ENCODE data around the gene SARDH.
"Not testable (repeated sequence)": the region's sequence is repeated elsewhere in the genome, so short reads cannot be mapped to it uniquely, and the experiment has no call there.

The SARDH gene

GRCh38 chr9:133685653-133686609, 52.2 kb downstream of the SARDH start:
- no peak for DNase-seq (ENCODE audit: low read depth in 2 of 2)

DNA sequence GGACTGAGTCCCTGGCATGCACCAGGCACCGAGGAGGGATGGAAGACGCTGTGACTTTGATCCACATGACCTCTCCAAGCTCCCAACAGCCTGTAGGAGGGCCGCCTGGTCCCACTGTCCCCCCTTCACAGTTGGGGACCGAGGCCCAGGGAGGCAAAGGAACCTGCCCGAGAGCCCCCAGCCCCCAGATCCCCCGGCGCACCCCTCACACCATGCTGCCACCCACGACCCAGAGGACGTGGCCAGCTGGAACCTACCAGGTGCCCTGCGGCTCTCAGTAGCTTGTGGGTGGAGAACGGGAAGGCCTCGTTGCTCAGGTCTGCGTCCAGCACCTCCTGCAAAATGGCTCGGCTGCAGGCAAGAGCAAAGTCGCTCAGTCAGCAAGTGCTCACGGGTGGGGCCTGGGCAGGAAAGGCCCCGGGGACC, 53.2 kb downstream of the SARDH start:
- DNase-seq (ENCODE audit: low read depth in 2 of 2), result no peak

GRCh38 chr9:133684121-133684935, 53.8 kb downstream of the SARDH start:
- no peak for DNase-seq (ENCODE audit: low read depth in 2 of 2)

DNA sequence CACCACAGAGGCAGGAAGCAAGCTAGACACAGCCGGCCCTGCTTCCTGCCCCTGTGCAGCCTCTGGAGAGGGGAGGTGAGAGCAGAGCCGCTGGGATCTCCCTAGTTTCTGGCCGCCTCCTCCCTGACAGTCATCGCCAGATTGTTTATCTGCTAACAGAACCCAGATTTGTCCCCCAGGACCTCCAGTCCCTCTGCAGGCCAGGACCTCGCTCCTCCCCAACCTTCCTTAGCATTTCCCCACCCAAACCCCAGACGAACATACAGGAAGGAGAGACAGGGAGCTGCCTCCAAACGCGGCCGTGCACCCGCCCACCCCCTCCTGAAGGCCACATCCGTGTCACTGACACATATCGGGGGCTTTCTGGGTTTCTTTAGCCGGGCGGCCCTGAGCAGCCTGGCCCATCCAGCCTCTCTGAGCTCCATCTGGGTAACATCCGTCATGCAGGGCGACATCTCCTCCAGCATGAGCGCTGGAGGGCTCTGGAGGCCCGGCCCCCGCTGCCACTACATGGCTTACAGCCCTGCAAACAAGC, 54.5 kb downstream of the SARDH start:
- peak; percentile 51 to 60 for DNase-seq (ENCODE audit: low read depth in 2 of 2)

DNA sequence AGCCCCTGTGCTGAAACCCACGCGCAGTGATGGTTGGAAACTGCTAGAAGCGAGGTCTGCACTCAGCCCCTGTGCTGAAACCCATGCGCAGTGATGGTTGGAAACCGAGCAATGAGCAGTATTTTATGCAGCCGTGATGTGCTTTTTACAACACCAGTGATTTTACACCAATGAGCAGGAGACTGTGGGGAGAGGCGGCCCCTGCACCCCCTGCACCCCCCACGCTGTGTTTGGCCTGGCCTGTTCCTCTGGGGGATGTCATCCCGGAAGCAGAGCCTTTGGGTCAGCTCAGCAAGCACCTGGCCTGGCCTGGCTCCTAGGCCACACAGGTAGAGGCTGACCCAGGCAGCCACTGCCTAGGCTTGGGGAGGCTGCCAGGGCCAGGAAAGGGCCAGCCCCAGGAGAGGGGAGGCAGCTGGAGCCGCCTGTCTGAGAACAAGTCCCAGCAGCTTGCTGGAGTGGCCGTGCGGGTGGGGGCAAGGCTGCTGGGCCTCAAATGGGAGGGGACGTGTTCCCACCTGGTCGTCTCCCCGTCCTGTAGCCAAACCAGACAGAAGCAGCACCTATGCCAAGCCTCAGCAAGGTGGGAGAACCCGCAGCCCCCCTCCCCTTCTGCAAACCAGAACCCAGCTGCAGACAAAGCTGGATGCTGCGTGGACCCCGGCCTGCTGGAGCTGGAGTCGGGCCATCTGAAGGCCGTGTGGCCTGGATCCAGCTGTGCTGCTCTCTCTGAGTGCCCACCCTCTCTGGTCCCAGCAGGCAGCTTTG, 55.1 kb downstream of the SARDH start:
- DNase-seq (ENCODE audit: low read depth in 2 of 2), result no peak

DNA sequence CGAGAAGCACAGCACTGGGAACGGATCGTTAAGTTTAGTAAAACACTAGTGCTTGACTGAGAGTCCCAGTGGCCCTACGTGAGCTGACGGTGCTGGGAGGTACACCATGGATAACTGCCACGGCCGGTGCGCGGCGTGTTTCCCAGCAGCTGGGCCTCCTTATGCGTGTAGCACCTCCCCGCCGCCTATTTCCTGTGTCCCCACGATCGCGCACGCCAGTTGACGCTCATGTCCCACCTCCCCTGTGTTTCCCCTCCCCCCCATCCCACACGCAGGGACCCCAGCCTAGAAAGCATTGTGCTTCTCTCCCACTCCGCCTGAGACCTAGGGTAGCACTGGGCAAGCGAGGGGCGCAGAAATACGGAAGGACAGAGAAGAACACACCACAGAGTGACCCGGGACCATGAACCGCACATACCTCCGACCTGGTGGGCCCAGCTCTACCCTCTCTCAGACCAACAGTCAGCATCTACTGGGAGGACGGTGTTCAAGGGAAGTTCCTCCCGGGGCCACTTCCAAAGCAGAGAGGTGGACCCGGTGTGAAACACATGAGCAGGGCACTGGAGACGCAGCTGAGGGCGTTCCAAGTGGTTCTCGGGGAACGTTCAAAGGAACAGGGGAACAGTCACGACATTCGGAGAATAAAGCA, 56.4 kb downstream of the SARDH start:
- no peak for DNase-seq (ENCODE audit: low read depth in 2 of 2)

GRCh38 chr9:133680976-133681657, 57.0 kb downstream of the SARDH start:
- DNase-seq (ENCODE audit: low read depth in 2 of 2), result no peak

GRCh38 chr9:133680250-133680975, 57.7 kb downstream of the SARDH start:
- no peak for DNase-seq (ENCODE audit: low read depth in 2 of 2)

- no peak for DNase-seq (ENCODE audit: low read depth in 2 of 2)
Measured at GRCh38 chr9:133679466-133680061, 58.6 kb downstream of the SARDH start.

GRCh38 chr9:133679056-133679455, 59.1 kb downstream of the SARDH start:
- no peak for DNase-seq (ENCODE audit: low read depth in 2 of 2)

GRCh38 chr9:133677126-133678010, 60.8 kb downstream of the SARDH start:
- no peak for DNase-seq (ENCODE audit: low read depth in 2 of 2)

- DNase-seq (ENCODE audit: low read depth in 2 of 2), result no peak
Measured at GRCh38 chr9:133676450-133676849, 61.7 kb downstream of the SARDH start.

- not testable (repeated sequence) for DNase-seq (ENCODE audit: low read depth in 2 of 2)
Measured at GRCh38 chr9:133675796-133676195, 62.4 kb downstream of the SARDH start.

GRCh38 chr9:133674091-133674490, 64.1 kb downstream of the SARDH start:
- no peak for DNase-seq (ENCODE audit: low read depth in 2 of 2)

GRCh38 chr9:133673258-133673655, 64.9 kb downstream of the SARDH start:
- DNase-seq (ENCODE audit: low read depth in 2 of 2), result no peak

DNA sequence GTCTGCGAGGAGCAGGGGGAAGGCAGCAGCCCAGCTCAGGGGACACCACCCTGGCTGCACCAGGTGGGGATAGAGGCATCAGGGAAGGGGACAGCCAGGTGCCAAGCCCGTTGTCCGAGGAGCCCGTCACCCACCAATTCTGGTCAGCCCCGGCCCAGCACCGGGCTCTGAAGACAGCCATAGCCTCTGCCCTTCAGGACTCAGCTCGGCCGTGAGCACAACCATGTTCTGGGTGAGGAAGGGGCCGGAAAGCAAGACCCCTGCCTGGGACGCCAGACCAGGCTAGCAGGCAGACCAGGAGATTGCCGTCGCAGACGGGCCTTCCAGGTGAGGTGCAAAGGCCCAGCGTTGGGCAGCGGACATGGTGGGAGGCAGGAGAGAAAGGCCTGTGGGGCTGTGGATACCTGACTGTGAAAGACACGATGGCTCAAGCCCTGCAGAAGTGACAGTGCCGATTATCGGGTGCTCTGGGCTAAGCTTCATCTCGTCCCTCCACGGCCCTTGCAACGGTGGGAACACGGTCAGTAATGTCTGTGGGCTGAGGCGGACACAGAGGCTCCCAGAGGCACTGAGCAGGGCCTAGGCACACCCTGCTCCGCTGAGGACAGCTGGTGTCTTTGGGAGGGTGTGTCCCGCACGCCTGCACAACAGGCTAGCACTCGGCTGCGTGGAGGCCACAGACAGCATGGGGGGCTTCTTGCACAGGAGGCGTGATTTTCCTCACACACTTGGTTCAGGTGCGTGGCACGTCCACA, 65.5 kb downstream of the SARDH start:
- DNase-seq (ENCODE audit: low read depth in 2 of 2), result no peak

GRCh38 chr9:133671371-133671770, 66.8 kb downstream of the SARDH start:
- no peak for DNase-seq (ENCODE audit: low read depth in 2 of 2)

DNA sequence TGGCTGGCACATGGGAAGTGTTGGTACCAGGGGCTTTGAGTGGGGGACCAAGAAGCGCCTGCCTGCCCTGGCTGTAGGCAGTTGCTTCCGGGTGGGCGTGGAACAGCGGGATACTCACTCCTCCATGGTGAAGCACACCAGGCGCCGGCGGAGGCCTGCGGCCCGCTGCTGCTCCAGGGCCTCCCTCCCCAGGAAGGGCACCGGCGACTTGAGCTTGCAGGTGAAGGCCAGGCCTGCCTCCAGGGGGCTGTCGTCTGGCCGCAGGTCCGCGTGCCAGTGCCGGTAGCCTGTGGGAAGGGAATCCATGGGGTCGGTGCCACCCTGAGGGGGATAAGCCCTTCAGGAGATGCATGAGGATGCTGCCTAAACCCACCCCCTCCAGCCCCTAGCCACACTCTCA, 67.7 kb downstream of the SARDH start:
- no peak for DNase-seq (ENCODE audit: low read depth in 2 of 2)
